Neural cell (in vitro differentiated cells): ENCODE data around the gene NXPH2. TPM values are rescaled to one million over a fixed set of nuclear protein-coding genes. Genes with fewer than 3 reads are reported as not detected.

Source experiments
- H2AFZ ChIP-seq: fragments of 200-600, 300-800 bp; sonication (generic), shearing (Covaris generic); 2 replicates; pipeline ENCODE4 v1.6.0; 2014; ENCODE audit warnings: low read depth, mild to moderate bottlenecking, antibody characterized with exemption, low read length, moderate library complexity
- H3F3A ChIP-seq: fragments of 200-600 bp; shearing (Covaris generic); 2 replicates; pipeline ENCODE4 v1.6.1; 2016; ENCODE audit warnings: mild to moderate bottlenecking, moderate library complexity, mixed read lengths, antibody characterized with exemption, low read length; ENCODE audit not compliant: insufficient read depth, poor library complexity, severe bottlenecking
- H3K27ac ChIP-seq: fragments of 200-600, 300-800 bp; sonication (generic), shearing (Covaris generic); 2 replicates; pipeline ENCODE4 v1.5.1; 2014; ENCODE audit warnings: mild to moderate bottlenecking, low read length, moderate library complexity
- H3K27me3 ChIP-seq: fragments of 300-800, 200-600 bp; sonication (generic), shearing (Covaris generic); 2 replicates; pipeline ENCODE4 v1.6.0; 2014; ENCODE audit warnings: mild to moderate bottlenecking, low read depth, low read length, moderate library complexity; ENCODE audit not compliant: insufficient read depth
- H3K36me3 ChIP-seq: fragments of 300-800, 200-600 bp; sonication (generic), shearing (Covaris generic); 2 replicates; pipeline ENCODE4 v1.5.1; 2014; ENCODE audit warnings: mild to moderate bottlenecking, antibody characterized with exemption, low read length, moderate library complexity; ENCODE audit not compliant: insufficient read depth
- H3K4me2 ChIP-seq: fragments of 300-800, 200-600 bp; sonication (generic), shearing (Covaris generic); 2 replicates; pipeline ENCODE4 v1.6.0; 2014; ENCODE audit warnings: mild to moderate bottlenecking, low read length
- H3K4me3 ChIP-seq: fragments of 300-800, 200-600 bp; sonication (generic), shearing (Covaris generic); 2 replicates; pipeline ENCODE4 v1.5.1; 2014; ENCODE audit warnings: mild to moderate bottlenecking, low read length, moderate library complexity
- H3K79me2 ChIP-seq: fragments of 200-600 bp; shearing (Covaris generic); replicated peaks from 2 replicates; pipeline ENCODE4 v1.6.0; 2014; ENCODE audit warnings: mild to moderate bottlenecking, low read length, moderate library complexity; ENCODE audit not compliant: insufficient read depth
- H3K9ac ChIP-seq: fragments of 300-800, 200-600 bp; sonication (generic), shearing (Covaris generic); 2 replicates; pipeline ENCODE4 v1.6.1; 2016; ENCODE audit warnings: mild to moderate bottlenecking, low read length, mixed read lengths
- H3K9me2 ChIP-seq: fragments of 200-600 bp; shearing (Covaris generic); 2 replicates; pipeline ENCODE4 v1.6.1; 2016; ENCODE audit warnings: mild to moderate bottlenecking, low read length, mixed read lengths; ENCODE audit not compliant: insufficient read depth
- H3K9me3 ChIP-seq: fragments of 200-600, 300-800 bp; sonication (generic), shearing (Covaris generic); 2 replicates; pipeline ENCODE4 v1.6.1; 2016; ENCODE audit warnings: mild to moderate bottlenecking, mixed run types, low read length, moderate library complexity, mixed read lengths
- H4K20me1 ChIP-seq: fragments of 200-600 bp; shearing (Covaris generic); 2 replicates; pipeline ENCODE4 v1.6.1; 2016; ENCODE audit warnings: mild to moderate bottlenecking, mixed run types; ENCODE audit not compliant: insufficient read depth
- CTCF ChIP-seq: fragments of 450-650 bp; IDR thresholded peaks from 2 replicates; pipeline ENCODE4 v1.5.1; 2014; ENCODE audit warnings: antibody characterized with exemption, mild to moderate bottlenecking, moderate library complexity; ENCODE audit not compliant: poor library complexity, severe bottlenecking
- EP300 ChIP-seq: fragments of 450-650 bp; conservative IDR thresholded peaks from 2 replicates; pipeline ENCODE4 v1.6.1; 2014; ENCODE audit warnings: antibody characterized with exemption, mild to moderate bottlenecking, moderate library complexity; ENCODE audit not compliant: poor library complexity, severe bottlenecking
- EZH2 ChIP-seq: fragments of 200-600, 300-800 bp; shearing (Covaris generic), sonication (generic); IDR thresholded peaks from 2 replicates; pipeline ENCODE4 v1.6.1; 2014; ENCODE audit warnings: antibody characterized with exemption, low read length, borderline replicate concordance, mild to moderate bottlenecking; ENCODE audit not compliant: insufficient read depth, poor library complexity, severe bottlenecking
- MXI1 ChIP-seq: fragments of 450-650 bp; conservative IDR thresholded peaks from 2 replicates; pipeline ENCODE4 v1.6.1; 2014; ENCODE audit warnings: antibody characterized with exemption, mild to moderate bottlenecking; ENCODE audit not compliant: poor library complexity, severe bottlenecking
- POLR2AphosphoS5 ChIP-seq: IDR thresholded peaks from 2 replicates; pipeline ENCODE4 v1.6.1; 2012
- RAD21 ChIP-seq: fragments of 450-650 bp; conservative IDR thresholded peaks from 2 replicates; pipeline ENCODE4 v1.6.1; 2014; ENCODE audit warnings: antibody characterized with exemption, mild to moderate bottlenecking, moderate library complexity
- REST ChIP-seq: IDR thresholded peaks from 2 replicates; pipeline ENCODE4 v1.6.1; 2012; ENCODE audit warnings: borderline replicate concordance
- SMC3 ChIP-seq: fragments of 450-650 bp; conservative IDR thresholded peaks from 2 replicates; pipeline ENCODE4 v1.6.1; 2014; ENCODE audit warnings: antibody characterized with exemption, mild to moderate bottlenecking, moderate library complexity; ENCODE audit not compliant: poor library complexity
- TAF1 ChIP-seq: IDR thresholded peaks from 2 replicates; pipeline ENCODE4 v1.6.1; 2012; ENCODE audit warnings: low read depth
- polyA plus RNA-seq: library from polyadenylated mRNA; depleted of rRNA; stranded (reverse); fragments of >200 nt; gene quantifications from 2 replicates; pipeline ENCODE4 v1.2.3, GENCODE V29; 2014

Gene NXPH2
- polyA plus RNA-seq, 1 donor from 2014 or later: not detected

GRCh38 chr2:138682163-138682562 lies 98.0 kb downstream of the NXPH2 start:
- Histone ChIP-seq H2AFZ (no peak overlapping the region), H3F3A (no peaks in the 10 kb centered on the region)
- TF ChIP-seq CTCF (no peak), RAD21 (no peak), POLR2AphosphoS5 (no peak), REST (no peak), MXI1 (no peak), SMC3 (no peak), TAF1 (no peak), EP300 (no peak), EZH2 (no peak)

DNA sequence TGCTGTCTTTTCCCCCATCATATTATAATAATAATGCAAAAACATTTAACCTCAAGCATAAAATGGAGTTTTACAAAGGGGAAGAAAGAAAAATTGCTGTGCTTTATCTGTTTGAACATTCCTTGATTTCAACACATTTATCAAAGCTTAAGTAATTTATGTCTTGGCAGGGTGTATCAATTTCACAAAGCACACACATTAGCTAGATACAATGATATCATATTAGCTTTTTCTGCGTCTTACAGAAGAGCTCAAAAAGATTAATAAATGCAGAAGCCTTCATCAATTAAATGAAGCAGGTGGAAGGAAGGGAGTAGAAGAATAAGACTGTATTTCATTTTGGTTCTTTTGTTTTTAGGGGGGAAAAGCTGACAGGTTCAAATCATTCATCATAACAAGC lies 103.0 kb downstream of the NXPH2 start:
- H3K4me2 ChIP-seq: no peak overlapping the region

More at GRCh38 chr2:138682163-138682562, 98.0 kb downstream of the NXPH2 start:
- Histone ChIP-seq H3K4me2 (no peak overlapping the region), H3K9me3 (no peaks in the 10 kb centered on the region), H3K4me3 (no peak overlapping the region), H3K9ac (no peak overlapping the region), H3K27ac (no peak overlapping the region), H3K9me2 (no peaks in the 10 kb centered on the region), H3K27me3 (no peaks in the 10 kb centered on the region), H4K20me1 (no peaks in the 10 kb centered on the region), H3K79me2 (no peaks in the 10 kb centered on the region), H3K36me3 (no peaks in the 10 kb centered on the region)

More for the DNA sequence above, 103.0 kb downstream of the NXPH2 start:
- Histone ChIP-seq H3K27me3 (no peaks in the 10 kb centered on the region), H3K27ac (no peak overlapping the region), H3K9ac (no peak overlapping the region), H3K36me3 (no peaks in the 10 kb centered on the region), H3K9me3 (no peaks in the 10 kb centered on the region), H3K79me2 (no peaks in the 10 kb centered on the region), H3K4me3 (no peak overlapping the region), H3F3A (no peaks in the 10 kb centered on the region), H3K9me2 (no peaks in the 10 kb centered on the region), H2AFZ (no peak overlapping the region), H4K20me1 (no peaks in the 10 kb centered on the region)
- no peak for TF ChIP-seq RAD21
- no peak for TF ChIP-seq POLR2AphosphoS5
- TF ChIP-seq SMC3: no peak
- no peak for TF ChIP-seq REST
- TF ChIP-seq CTCF: no peak
- no peak for TF ChIP-seq TAF1
- no peak for TF ChIP-seq EP300
- no peak for TF ChIP-seq EZH2
- TF ChIP-seq MXI1: no peak
